Naive thymus-derived CD4-positive, alpha-beta T cell (primary cell): ENCODE measurements around the gene DYNLRB1. TPM values are rescaled to one million over a fixed set of nuclear protein-coding genes. Genes with fewer than 3 reads are reported as not detected.

ENCODE experiments used
- ATAC-seq: fragments of 150-1000 bp; cut with Tn5 transposase; 2 replicates; pipeline ENCODE4 v1.10.0; 2021; ENCODE audit warnings: mild to moderate bottlenecking, moderate library complexity
- CTCF ChIA-PET: fragments of 350-600 bp; sonication (Branson Sonifier 250); formaldehyde crosslinking; loops from one replicate; lab custom pipeline; 2021; ENCODE audit warnings: antibody characterized with exemption; lab: Charles Lee
- POLR2A ChIA-PET: fragments of 350-600 bp; sonication (Branson Sonifier 250); formaldehyde crosslinking; loops from one replicate; lab custom pipeline; 2021; ENCODE audit warnings: antibody characterized with exemption, inconsistent platforms; lab: Charles Lee
- DNase-seq, 9 donors: peaks; one replicate each; pipeline versions ENCODE4 v3.0.0 to v3.0.0-alpha.2; 2020 to 2022; ENCODE audit warnings: mixed read lengths in 1 of 9
- H3K27ac ChIP-seq: one replicate; pipeline ENCODE4 v1.7.0; 2013; ENCODE audit warnings: mild to moderate bottlenecking, low read depth, low read length, moderate library complexity
- H3K27me3 ChIP-seq, 2 donors: one replicate each; pipeline ENCODE4 v1.7.0; 2013; ENCODE audit warnings: low read length in 2 of 2, mild to moderate bottlenecking in 2 of 2, moderate library complexity in 2 of 2; ENCODE audit not compliant: control insufficient read depth in 2 of 2, insufficient read depth in 2 of 2
- H3K36me3 ChIP-seq, 3 experiments: 1 replicate in 2 of 3; 2 replicates in 1 of 3; pipeline ENCODE4 v1.7.0; 2013; ENCODE audit warnings: low read length in 3 of 3, mild to moderate bottlenecking in 3 of 3, moderate library complexity in 1 of 3; ENCODE audit not compliant: insufficient read depth in 3 of 3, control insufficient read depth in 2 of 3
- H3K4me1 ChIP-seq, 2 donors: one replicate each; pipeline ENCODE4 v1.7.0; 2013; ENCODE audit warnings: low read length in 2 of 2, mild to moderate bottlenecking in 2 of 2, moderate library complexity in 1 of 2; ENCODE audit not compliant: control insufficient read depth in 2 of 2, insufficient read depth in 2 of 2
- H3K4me3 ChIP-seq: 2 replicates; pipeline ENCODE4 v1.7.0; 2013; ENCODE audit warnings: mild to moderate bottlenecking, low read length
- H3K9me3 ChIP-seq, 3 experiments: 1 replicate in 2 of 3; 2 replicates in 1 of 3; pipeline ENCODE4 v1.7.0; 2013; ENCODE audit warnings: low read length in 3 of 3; ENCODE audit not compliant: control insufficient read depth in 2 of 3
- H3K27ac Mint-ChIP-seq, 9 donors: one replicate each; pipeline ENCODE4 v1.8.0; 2020 to 2022; ENCODE audit warnings: mixed read lengths in 9 of 9, mild to moderate bottlenecking in 8 of 9, moderate library complexity in 5 of 9, inconsistent platforms in 2 of 9
- H3K27me3 Mint-ChIP-seq, 5 donors: one replicate each; pipeline ENCODE4 v1.8.0; 2021 to 2022; ENCODE audit warnings: mixed read lengths in 5 of 5, mild to moderate bottlenecking in 1 of 5
- H3K36me3 Mint-ChIP-seq, 5 donors: one replicate each; pipeline ENCODE4 v1.8.0; 2020 to 2022; ENCODE audit warnings: mixed read lengths in 5 of 5, mild to moderate bottlenecking in 3 of 5, inconsistent platforms in 1 of 5
- H3K4me1 Mint-ChIP-seq, 7 donors: one replicate each; pipeline ENCODE4 v1.8.0; 2020 to 2022; ENCODE audit warnings: mixed read lengths in 7 of 7, mild to moderate bottlenecking in 3 of 7, inconsistent platforms in 1 of 7
- H3K4me3 Mint-ChIP-seq, 10 donors: one replicate each; pipeline ENCODE4 v1.8.0; 2020 to 2022; ENCODE audit warnings: mild to moderate bottlenecking in 10 of 10, mixed read lengths in 10 of 10, moderate library complexity in 6 of 10, inconsistent platforms in 2 of 10
- H3K9me3 Mint-ChIP-seq, 11 donors: one replicate each; pipeline ENCODE4 v1.8.0; 2020 to 2022; ENCODE audit warnings: mixed read lengths in 11 of 11, mild to moderate bottlenecking in 4 of 11, inconsistent platforms in 1 of 11, moderate library complexity in 1 of 11
- intact Hi-C, 2 donors: fragments of 100-400 bp; cut with micrococcal nuclease; formaldehyde crosslinking; loops; one replicate each; pipeline ENCODE4 v1.15.1; 2023
- polyA plus RNA-seq, 2 donors: library from polyadenylated mRNA; unstranded; fragments of 300-500 nt; fragmentation: Illumina TruSeq; gene quantifications; one replicate each; pipeline ENCODE4 v1.2.3, GENCODE V29; 2021
- total RNA-seq, 6 experiments: library from RNA in 5 of 6; stranded (reverse) in 5 of 6; gene quantifications; 1 replicate in 5 of 6; 2 replicates in 1 of 6; pipeline ENCODE4 v1.2.3 and lab custom pipeline; 2021 to 2026

The DYNLRB1 gene
- total and polyA plus RNA-seq, 7 experiments from 2014 or later = 45.9 to 275 (median 65.9) TPM

DNA sequence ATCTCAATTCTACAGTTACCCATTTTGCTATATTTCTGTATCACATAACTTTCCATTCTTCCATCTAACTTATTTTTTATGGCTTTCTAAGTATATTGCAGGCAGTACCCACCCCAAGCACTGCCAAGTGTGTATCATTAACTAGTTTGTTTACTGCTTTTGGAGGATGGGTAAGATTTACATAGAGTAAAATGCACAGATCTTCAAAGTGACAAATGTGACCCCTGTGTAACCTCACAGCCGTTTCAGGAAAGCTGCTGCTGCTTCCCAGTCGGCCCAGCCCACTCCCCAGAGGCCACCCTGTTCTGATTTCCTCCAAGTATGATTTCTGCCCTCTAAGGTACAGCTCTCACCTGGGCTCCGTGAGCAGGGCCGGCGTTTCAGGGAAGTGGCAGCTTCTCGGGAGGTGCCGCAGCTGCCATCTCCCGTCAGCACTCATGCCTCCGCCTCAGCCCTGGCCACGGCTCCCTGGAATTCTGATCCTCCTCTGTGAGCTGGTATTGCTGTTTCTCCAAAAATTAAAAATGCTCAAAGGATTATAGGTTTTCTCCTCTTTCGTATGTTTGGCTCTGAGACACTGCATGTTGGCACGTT lies 27.3 kb downstream of the DYNLRB1 start:
- Histone ChIP-seq H3K9me3 (no peaks in the 10 kb centered on the region), H3K4me1 (peaks cover 0 to 21% of the 10 kb centered on the region in 2 donors), H3K4me3 (no peak overlapping the region), H3K36me3 (peaks cover 0 to 30% (median 4%) of the 10 kb centered on the region in 3 experiments), H3K27me3 (no peaks in the 10 kb centered on the region), H3K27ac (no peak overlapping the region)
- no peaks in the 10 kb centered on the region for H3K27me3 Mint-ChIP-seq
- H3K27ac Mint-ChIP-seq = peak overlapping the region in 1 of 9 donors; percentile 66
- peaks cover 0 to 19% (median 5%) of the 10 kb centered on the region in 5 donors for H3K36me3 Mint-ChIP-seq
- H3K4me3 Mint-ChIP-seq = peak overlapping the region in 3 of 10 donors; percentile 29 to 74 (median 59)
- DNase-seq = no peak
- CTCF ChIA-PET = interaction anchor here (0.8 to 1.6 kb wide), 2 partner anchors 231 to 448 kb away, joined by 3 to 6 read pairs; no protein-coding TSS in a partner anchor
- intact Hi-C loops = loop anchor here (2.0 kb wide), 1 partner anchor 15 kb away; the partner anchor contains the start of gene MAP1LC3A (in 2 of the 2)
- peaks cover 12 to 33% (median 23%) of the 10 kb centered on the region in 7 donors for H3K4me1 Mint-ChIP-seq
- H3K9me3 Mint-ChIP-seq = no peaks in the 10 kb centered on the region
- POLR2A ChIA-PET = interaction anchor here (0.8 to 1.4 kb wide), 4 partner anchors 14 to 224 kb away, joined by 3 to 4 read pairs (median 3); no protein-coding TSS in a partner anchor
- no peak for ATAC-seq

- peak in 2 of 9 donors; percentile 18 to 25 for DNase-seq
- H3K4me3 Mint-ChIP-seq = peak overlapping the region; percentile 57 to 79 (median 73)
- Histone ChIP-seq H3K9me3 (no peaks in the 10 kb centered on the region), H3K4me1 (peaks cover 0 to 19% of the 10 kb centered on the region in 2 donors), H3K27me3 (no peaks in the 10 kb centered on the region), H3K36me3 (peaks cover 0 to 27% (median 4%) of the 10 kb centered on the region in 3 experiments), H3K4me3 (peak overlapping the region; percentile 34), H3K27ac (no peak overlapping the region)
- H3K4me1 Mint-ChIP-seq = peaks cover 12 to 33% (median 24%) of the 10 kb centered on the region in 7 donors
- POLR2A ChIA-PET = interaction anchor here (0.5 to 1.4 kb wide), 5 partner anchors 14 to 280 kb away, joined by 3 to 4 read pairs (median 3); no protein-coding TSS in a partner anchor
- H3K36me3 Mint-ChIP-seq = peaks cover 0 to 19% (median 5%) of the 10 kb centered on the region in 5 donors
- H3K27me3 Mint-ChIP-seq = no peaks in the 10 kb centered on the region
- intact Hi-C loops = loop anchor here (2.0 kb wide), 1 partner anchor 15 kb away; the partner anchor contains the start of gene MAP1LC3A (in 2 of the 2)
- ATAC-seq = peak; percentile 73
- H3K9me3 Mint-ChIP-seq = no peaks in the 10 kb centered on the region
- H3K27ac Mint-ChIP-seq = peak overlapping the region in 5 of 9 donors; percentile 8 to 66 (median 34)
- CTCF ChIA-PET = interaction anchor here (0.6 to 1.6 kb wide), 2 partner anchors 197 to 231 kb away, joined by 3 to 6 read pairs; no protein-coding TSS in a partner anchor
Observed at GRCh38 chr20:34544109-34544796, 28.0 kb downstream of the DYNLRB1 start.

- ATAC-seq (no peak), DNase-seq (no peak)
- H3K36me3 Mint-ChIP-seq = peaks cover 0 to 4% (median 0%) of the 10 kb centered on the region in 5 donors
Observed at GRCh38 chr20:34546751-34547181, 30.5 kb downstream of the DYNLRB1 start.

DNA sequence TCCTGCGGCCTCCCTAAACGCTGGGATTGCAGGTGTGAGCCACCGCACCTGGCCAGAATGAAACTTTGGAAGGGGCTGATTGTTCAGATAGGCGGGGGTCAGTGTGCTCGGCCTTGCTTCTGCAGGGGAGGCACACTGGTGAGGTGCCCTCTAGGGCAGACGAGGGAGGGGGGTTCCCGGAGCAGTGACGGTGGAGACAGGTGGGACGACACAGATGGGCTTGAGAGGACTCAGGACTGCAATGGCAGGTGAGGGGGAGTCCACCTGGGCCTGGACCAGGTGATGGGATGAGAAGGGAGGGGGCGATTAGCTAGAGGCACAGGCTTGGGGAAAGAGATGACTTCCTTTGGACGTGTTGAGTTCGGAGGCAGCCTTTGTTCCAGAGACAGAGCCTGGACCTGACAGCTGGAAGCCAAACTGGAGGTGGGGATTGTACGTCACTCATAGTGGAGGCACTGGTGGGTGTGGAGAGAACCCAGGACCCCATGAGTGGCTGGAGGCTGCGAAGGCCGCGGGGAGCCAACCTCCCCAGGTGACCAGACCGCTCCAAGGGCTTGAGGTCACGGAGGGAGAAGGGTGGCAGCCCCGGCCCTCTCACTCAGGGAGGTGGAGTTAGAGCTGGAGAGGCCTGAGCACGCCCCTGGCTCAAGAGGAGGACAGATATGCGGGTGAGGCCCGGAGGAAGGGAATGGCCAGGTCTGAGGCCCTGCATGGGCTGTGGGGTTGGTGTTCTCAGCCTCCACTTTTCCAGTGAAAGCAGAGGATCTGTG lies 31.8 kb downstream of the DYNLRB1 start:
- Histone ChIP-seq H3K4me3 (no peak overlapping the region), H3K9me3 (no peaks in the 10 kb centered on the region), H3K4me1 (no peaks in the 10 kb centered on the region), H3K27me3 (no peaks in the 10 kb centered on the region), H3K27ac (no peak overlapping the region), H3K36me3 (no peaks in the 10 kb centered on the region)
- Mint-ChIP-seq H3K9me3 (no peaks in the 10 kb centered on the region), H3K36me3 (peaks cover 0 to 4% (median 0%) of the 10 kb centered on the region in 5 donors), H3K4me3 (no peak overlapping the region), H3K27ac (no peak overlapping the region), H3K27me3 (no peaks in the 10 kb centered on the region), H3K4me1 (peaks cover 12 to 18% (median 14%) of the 10 kb centered on the region in 7 donors)
- POLR2A ChIA-PET = no interaction called here
- CTCF ChIA-PET = interaction anchor here (0.7 kb wide), 1 partner anchor 661 kb away, joined by 3 read pairs; no protein-coding TSS in a partner anchor
- intact Hi-C loops = no loop called here
- DNase-seq = no peak
- ATAC-seq = no peak

More at GRCh38 chr20:34546751-34547181, 30.5 kb downstream of the DYNLRB1 start:
- intact Hi-C loops = no loop called here
- H3K4me1 Mint-ChIP-seq = peaks cover 12 to 18% (median 14%) of the 10 kb centered on the region in 7 donors
- Histone ChIP-seq H3K36me3 (peaks cover 0 to 2% (median 0%) of the 10 kb centered on the region in 3 experiments), H3K4me1 (peaks cover 0 to 2% of the 10 kb centered on the region in 2 donors), H3K27me3 (no peaks in the 10 kb centered on the region), H3K9me3 (no peaks in the 10 kb centered on the region), H3K27ac (no peak overlapping the region), H3K4me3 (no peak overlapping the region)
- POLR2A ChIA-PET = no interaction called here
- CTCF ChIA-PET = no interaction called here
- H3K27ac Mint-ChIP-seq = no peak overlapping the region
- no peaks in the 10 kb centered on the region for H3K27me3 Mint-ChIP-seq
- H3K9me3 Mint-ChIP-seq = no peaks in the 10 kb centered on the region
- H3K4me3 Mint-ChIP-seq = no peak overlapping the region

DNA sequence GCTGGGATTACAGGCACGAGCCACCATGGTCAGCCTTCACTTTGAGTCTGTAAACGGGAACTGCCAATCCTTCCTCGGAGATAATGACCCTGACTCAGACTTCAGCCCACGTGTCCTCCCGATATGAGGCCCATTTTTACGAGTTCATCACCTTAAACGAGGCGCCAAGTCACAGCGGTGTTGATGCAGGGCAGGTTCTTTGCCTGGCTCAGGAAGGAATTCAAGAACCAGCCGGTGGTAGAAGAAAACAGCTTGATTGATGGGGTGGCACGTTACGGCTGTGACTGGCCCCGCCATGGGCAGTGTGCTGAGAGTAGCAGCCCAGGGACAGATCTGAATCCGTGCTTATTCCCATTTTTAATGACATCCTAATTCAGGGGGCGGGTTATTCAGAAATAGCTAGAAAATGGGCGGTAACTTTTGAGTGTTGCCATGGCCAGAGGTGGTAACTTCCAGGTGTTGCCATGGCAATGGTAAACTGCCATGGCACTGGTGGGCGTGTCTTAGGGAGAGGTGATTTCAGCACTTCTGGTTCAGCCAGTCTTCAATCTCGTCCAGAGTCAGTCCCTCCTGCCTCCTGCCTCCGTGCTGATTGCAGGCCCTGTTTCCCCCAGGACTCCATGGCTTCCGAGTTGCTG lies 33.2 kb downstream of the DYNLRB1 start:
- peak overlapping the region in 1 of 9 donors; percentile 59 for H3K27ac Mint-ChIP-seq
- peaks cover 0 to 1% (median 0%) of the 10 kb centered on the region in 5 donors for H3K36me3 Mint-ChIP-seq
- H3K4me3 Mint-ChIP-seq = no peak overlapping the region
- H3K27me3 Mint-ChIP-seq = no peaks in the 10 kb centered on the region
- POLR2A ChIA-PET = interaction anchor here (0.6 kb wide), 1 partner anchor 208 kb away, joined by 3 read pairs; no protein-coding TSS in a partner anchor
- peaks cover 4 to 7% (median 5%) of the 10 kb centered on the region in 7 donors for H3K4me1 Mint-ChIP-seq
- Histone ChIP-seq H3K27me3 (no peaks in the 10 kb centered on the region), H3K9me3 (no peaks in the 10 kb centered on the region), H3K4me3 (no peak overlapping the region), H3K27ac (no peak overlapping the region), H3K4me1 (no peaks in the 10 kb centered on the region), H3K36me3 (no peaks in the 10 kb centered on the region)
- CTCF ChIA-PET = no interaction called here
- no peaks in the 10 kb centered on the region for H3K9me3 Mint-ChIP-seq
- no peak for ATAC-seq
- DNase-seq = no peak
- intact Hi-C loops = no loop called here

- ATAC-seq (no peak), DNase-seq (no peak)
- no peaks in the 10 kb centered on the region for H3K4me1 ChIP-seq
- no peaks in the 10 kb centered on the region for H3K27me3 ChIP-seq
- H3K4me1 Mint-ChIP-seq = peaks cover 0 to 3% (median under 1%) of the 10 kb centered on the region in 7 donors
- H3K27me3 Mint-ChIP-seq = no peaks in the 10 kb centered on the region
- H3K27ac Mint-ChIP-seq = no peak overlapping the region
- H3K9me3 Mint-ChIP-seq = no peaks in the 10 kb centered on the region
- intact Hi-C loops = no loop called here
- H3K36me3 ChIP-seq = no peaks in the 10 kb centered on the region
- H3K36me3 Mint-ChIP-seq = no peaks in the 10 kb centered on the region
- H3K27ac ChIP-seq = no peak overlapping the region
- no peak overlapping the region for H3K4me3 Mint-ChIP-seq
- CTCF ChIA-PET = no interaction called here
- H3K4me3 ChIP-seq = no peak overlapping the region
- POLR2A ChIA-PET = no interaction called here
- no peaks in the 10 kb centered on the region for H3K9me3 ChIP-seq
Observed at GRCh38 chr20:34549929-34550305, 33.7 kb downstream of the DYNLRB1 start.
